ENCODE data around the gene COMMD8.

DNA sequence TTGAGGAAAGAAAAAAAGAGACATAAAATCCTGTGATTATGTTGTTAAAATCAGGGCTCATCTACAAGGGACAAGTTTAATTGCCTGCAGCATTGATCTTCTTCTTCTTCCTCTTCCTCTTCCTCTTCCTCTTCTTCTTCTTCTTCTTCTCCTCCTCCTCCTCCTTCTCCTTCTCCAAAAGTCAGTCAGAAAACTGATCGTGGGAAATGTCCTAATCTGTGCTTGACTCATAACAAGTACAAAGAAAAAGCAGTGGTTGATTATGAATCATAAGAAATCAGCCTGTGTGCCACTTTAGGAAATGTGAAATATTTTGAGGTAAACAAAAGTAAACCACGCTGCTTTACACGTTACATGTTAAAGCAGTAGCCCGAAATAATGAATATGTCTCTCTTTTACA lies 18.8 kb upstream of the COMMD8 start:
- TF ChIP-seq, protein P1, sequence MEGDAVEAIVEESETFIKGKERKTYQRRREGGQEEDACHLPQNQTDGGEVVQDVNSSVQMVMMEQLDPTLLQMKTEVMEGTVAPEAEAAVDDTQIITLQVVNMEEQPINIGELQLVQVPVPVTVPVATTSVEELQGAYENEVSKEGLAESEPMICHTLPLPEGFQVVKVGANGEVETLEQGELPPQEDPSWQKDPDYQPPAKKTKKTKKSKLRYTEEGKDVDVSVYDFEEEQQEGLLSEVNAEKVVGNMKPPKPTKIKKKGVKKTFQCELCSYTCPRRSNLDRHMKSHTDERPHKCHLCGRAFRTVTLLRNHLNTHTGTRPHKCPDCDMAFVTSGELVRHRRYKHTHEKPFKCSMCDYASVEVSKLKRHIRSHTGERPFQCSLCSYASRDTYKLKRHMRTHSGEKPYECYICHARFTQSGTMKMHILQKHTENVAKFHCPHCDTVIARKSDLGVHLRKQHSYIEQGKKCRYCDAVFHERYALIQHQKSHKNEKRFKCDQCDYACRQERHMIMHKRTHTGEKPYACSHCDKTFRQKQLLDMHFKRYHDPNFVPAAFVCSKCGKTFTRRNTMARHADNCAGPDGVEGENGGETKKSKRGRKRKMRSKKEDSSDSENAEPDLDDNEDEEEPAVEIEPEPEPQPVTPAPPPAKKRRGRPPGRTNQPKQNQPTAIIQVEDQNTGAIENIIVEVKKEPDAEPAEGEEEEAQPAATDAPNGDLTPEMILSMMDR (IDR thresholded peaks at IDR 0.05): no peak
- TF ChIP-seq POLR2A (IDR thresholded peaks at IDR 0.05): no peak
